HG03565 (cell line): ENCODE results near the gene RYK.
"Not testable (repeated sequence)": the region's sequence is repeated elsewhere in the genome, so short reads cannot be mapped to it uniquely, and the experiment has no call there.

ENCODE experiments used
- ATAC-seq: cut with Tn5 transposase; IDR thresholded peaks from one replicate; pipeline ENCODE4 v1.9.1; 2021; ENCODE audit warnings: mild to moderate bottlenecking, moderate library complexity; ENCODE audit not compliant: unreplicated experiment

Gene RYK

GRCh38 chr3:134222835-134223234, 27.8 kb downstream of the RYK start:
- ATAC-seq: no peak

- ATAC-seq: no peak
These were observed 33.8 kb downstream of the RYK start for GRCh38 chr3:134216851-134217250.

- ATAC-seq: no peak
These were observed 34.4 kb downstream of the RYK start for GRCh38 chr3:134216191-134216764.

GRCh38 chr3:134214239-134214638, 36.4 kb downstream of the RYK start:
- no peak for ATAC-seq

GRCh38 chr3:134212967-134213665, 37.5 kb downstream of the RYK start:
- ATAC-seq: peak; percentile 66

- peak; percentile 56 for ATAC-seq
These were observed 38.9 kb downstream of the RYK start for GRCh38 chr3:134211797-134212196.

- no peak for ATAC-seq
These were observed 45.2 kb downstream of the RYK start for GRCh38 chr3:134205451-134205850.

GRCh38 chr3:134201201-134202130, 49.2 kb downstream of the RYK start:
- no peak for ATAC-seq

GRCh38 chr3:134199880-134200279, 50.8 kb downstream of the RYK start:
- ATAC-seq: not testable (repeated sequence)

GRCh38 chr3:134199240-134199639, 51.4 kb downstream of the RYK start:
- no peak for ATAC-seq

GRCh38 chr3:134198414-134198813, 52.2 kb downstream of the RYK start:
- ATAC-seq: no peak

- ATAC-seq: peak; percentile 89
These were observed 52.9 kb downstream of the RYK start for GRCh38 chr3:134197681-134198261.

- ATAC-seq: no peak
These were observed 56.4 kb downstream of the RYK start for GRCh38 chr3:134194247-134194646.

GRCh38 chr3:134190250-134190649, 60.4 kb downstream of the RYK start:
- no peak for ATAC-seq

- ATAC-seq: no peak
These were observed 60.8 kb downstream of the RYK start for GRCh38 chr3:134189849-134190248.

GRCh38 chr3:134186391-134186790, 64.3 kb downstream of the RYK start:
- ATAC-seq: no peak

- ATAC-seq: no peak
These were observed 69.9 kb downstream of the RYK start for GRCh38 chr3:134180761-134181160.

- no peak for ATAC-seq
These were observed 71.2 kb downstream of the RYK start for GRCh38 chr3:134179508-134179907.

GRCh38 chr3:134163096-134163495, 87.6 kb downstream of the RYK start:
- no peak for ATAC-seq

GRCh38 chr3:134161898-134162615, 88.6 kb downstream of the RYK start:
- ATAC-seq: no peak

- no peak for ATAC-seq
These were observed 95.2 kb downstream of the RYK start for GRCh38 chr3:134155446-134155845.
